ENCODE data around the gene FGF22.

- no peak for TF ChIP-seq TCF7 (IDR thresholded peaks at IDR 0.05; ENCODE audit: borderline replicate concordance)
- TF ChIP-seq CTCF (IDR thresholded peaks at IDR 0.05 in 2 of 3, conservative IDR thresholded peaks at IDR 0.05 in 1 of 3; ENCODE audit: control insufficient read depth in 2 of 3, extremely low read depth in 1 of 3, insufficient read depth in 1 of 3, low read depth in 3 of 3, low read length in 3 of 3): no peak
- TF ChIP-seq REST (IDR thresholded peaks at IDR 0.05; ENCODE audit: low read depth, low read length): no peak
- no peak for TF ChIP-seq BHLHE40 (IDR thresholded peaks at IDR 0.05; ENCODE audit: borderline replicate concordance in 1 of 2, low read depth in 2 of 2, low read length in 1 of 2)
- TF ChIP-seq POLR2AphosphoS5 (IDR thresholded peaks at IDR 0.05; ENCODE audit: low read length): no peak
- TF ChIP-seq RUNX3 (IDR thresholded peaks at IDR 0.05; ENCODE audit: low read length): no peak
- no peak for TF ChIP-seq JUNB (IDR thresholded peaks at IDR 0.05)
- TF ChIP-seq ZNF24 (IDR thresholded peaks at IDR 0.05): no peak
- no peak for TF ChIP-seq POLR2A (IDR thresholded peaks at IDR 0.05; ENCODE audit: low read depth, low read length)
- no peak for TF ChIP-seq EZH2 (IDR thresholded peaks at IDR 0.05; ENCODE audit: borderline replicate concordance, control insufficient read depth, low read depth, low read length)
Measured at GRCh38 chr19:679418-680286, 40.0 kb downstream of the FGF22 start.

Data from GM12878 (cell line).